Astrocyte of the cerebellum (primary cell): Measurements from ENCODE around the gene CFAP410.

Source experiments
- DNase-seq: peaks from one replicate; pipeline ENCODE4 v3.0.0-alpha.2; 2011; ENCODE audit warnings: low read depth
- H3K4me3 ChIP-seq: 2 replicates; pipeline ENCODE4 v1.5.1; 2011; ENCODE audit warnings: mild to moderate bottlenecking, low read depth, low read length, moderate library complexity
- CTCF ChIP-seq: IDR thresholded peaks from 2 replicates; pipeline ENCODE4 v1.5.1; 2012; ENCODE audit warnings: low read length, low read depth, moderate library complexity, mild to moderate bottlenecking; ENCODE audit errors: missing control alignments
- in situ Hi-C: cut with HindIII; loops from 2 replicates; pipeline ENCODE4 v1.10.0; 2017; ENCODE audit warnings: low sequenced_read_pairs

CFAP410 gene

GRCh38 chr21:44357064-44357837, 18.1 kb upstream of the CFAP410 start:
- in situ Hi-C loops: no loop called here
- no peak for TF ChIP-seq CTCF
- no peak overlapping the region for H3K4me3 ChIP-seq
- no peak for DNase-seq

- in situ Hi-C loops: no loop called here
- DNase-seq: no peak
- H3K4me3 ChIP-seq: no peak overlapping the region
- TF ChIP-seq CTCF: no peak
Observed at GRCh38 chr21:44356636-44357035, 17.4 kb upstream of the CFAP410 start.

- in situ Hi-C loops: no loop called here
- no peak overlapping the region for H3K4me3 ChIP-seq
- no peak for DNase-seq
- TF ChIP-seq CTCF: no peak
Observed at GRCh38 chr21:44356160-44356559, 17.0 kb upstream of the CFAP410 start.

GRCh38 chr21:44354775-44355771, 15.9 kb upstream of the CFAP410 start:
- no peak for TF ChIP-seq CTCF
- in situ Hi-C loops: no loop called here
- no peak for DNase-seq
- no peak overlapping the region for H3K4me3 ChIP-seq

- no peak for TF ChIP-seq CTCF
- in situ Hi-C loops: no loop called here
- DNase-seq: no peak
- no peak overlapping the region for H3K4me3 ChIP-seq
Observed at GRCh38 chr21:44354001-44354405, 14.8 kb upstream of the CFAP410 start.

- DNase-seq: no peak
- in situ Hi-C loops: no loop called here
- no peak within 1 kb of the TSS for H3K4me3 ChIP-seq
- no peak for TF ChIP-seq CTCF
Observed at GRCh38 chr21:44353191-44353970, 14.2 kb upstream of the CFAP410 start, which contains the start of gene TRPM2. TSS of gene TRPM2 (plus strand) at chr21:44353621. CDS start at chr21:44353701, 80 bp downstream.
